Measurements from ENCODE around the gene NBL1. TPM values are rescaled to one million over a fixed set of nuclear protein-coding genes. Genes with fewer than 3 reads are reported as not detected.

Gene NBL1
- total and polyA plus RNA-seq, 10 of the 15 experiments (the other 5 are each of a cell fraction or from before 2014, with no cell fraction given) = 0.13 to 2.4 (median 0.81) TPM; not detected in 1

DNA sequence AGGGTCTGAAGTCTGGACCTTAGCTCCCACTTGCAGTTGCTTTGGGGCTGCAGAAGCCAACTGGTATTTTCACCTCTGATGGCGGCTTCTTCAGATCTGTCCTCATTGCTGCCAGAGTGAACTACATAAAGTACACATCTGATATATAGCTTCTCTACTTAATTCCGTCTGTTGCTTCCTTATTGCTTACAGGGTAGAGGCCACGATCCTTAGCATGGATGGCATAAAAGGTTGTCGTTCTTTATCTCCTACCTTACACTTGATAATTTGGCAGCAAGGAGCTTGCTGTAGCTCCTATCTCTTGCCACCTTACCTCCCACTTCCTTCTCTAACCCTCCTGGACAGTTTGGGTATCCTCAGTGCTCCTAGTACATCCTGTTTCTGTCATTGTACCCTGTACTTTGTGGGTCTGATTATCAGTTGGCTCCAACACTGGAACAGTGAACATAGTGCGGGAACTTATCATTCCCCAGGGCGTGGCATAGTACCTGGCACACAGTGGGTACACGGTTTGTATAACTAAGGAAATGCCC, 30.9 kb upstream of the NBL1 start:
- Histone ChIP-seq H4K20me1 (ENCODE audit: control insufficient read depth, insufficient read depth) (no peaks in the 10 kb centered on the region), H2AFZ (ENCODE audit: control insufficient read depth, low read depth, low read length) (no peak overlapping the region), H3K27ac (ENCODE audit: control insufficient read depth, insufficient read depth) (no peak overlapping the region), H3K27me3 (replicated peaks in 1 of 2; ENCODE audit: control insufficient read depth in 2 of 2, insufficient read depth in 2 of 2, low read length in 1 of 2) (no peaks in the 10 kb centered on the region), H3K4me3 (no peak overlapping the region), H3K36me3 (ENCODE audit: control insufficient read depth in 2 of 2, insufficient read depth in 2 of 2, low read length in 1 of 2) (peaks cover 1 to 6% of the 10 kb centered on the region in 2 experiments), H3K4me1 (ENCODE audit: control insufficient read depth, insufficient read depth, low read length) (no peaks in the 10 kb centered on the region), H3K4me2 (ENCODE audit: control insufficient read depth, insufficient read depth) (no peak overlapping the region), H3K9me3 (replicated peaks; ENCODE audit: control insufficient read depth, insufficient read depth, low read length) (no peaks in the 10 kb centered on the region), H3K9ac (ENCODE audit: control insufficient read depth, insufficient read depth, low read length) (no peak overlapping the region), H3K79me2 (ENCODE audit: control insufficient read depth, insufficient read depth, low read length) (peaks cover 14% of the 10 kb centered on the region)
- POLR2A ChIA-PET = interaction anchor here (0.7 kb wide), 1 partner anchor 720 kb away, joined by 3 read pairs; no protein-coding TSS in a partner anchor
- WGBS (ENCODE audit: insufficient coverage, insufficient replicate concordance, low lambda C conversion rate, missing lambda C conversion rate) = 88% methylated on average over 7 of the region's 7 CpGs
- SMC1A ChIA-PET (ENCODE audit: uncharacterized antibody, unreplicated experiment) = interaction anchor here (1.0 kb wide), 1 partner anchor 317 kb away, joined by 4 read pairs; no protein-coding TSS in a partner anchor
- DNase-seq (ENCODE audit: low read depth, low spot score) (no peak), FAIRE-seq (no peak), ATAC-seq (no peak)
- in situ Hi-C loops (cut with MboI) (no loop called here), intact Hi-C loops (cut with micrococcal nuclease; ENCODE audit: unreplicated experiment) (no loop called here)
- RAD21 ChIA-PET (ENCODE audit: unreplicated experiment) = no interaction called here
- CTCF ChIA-PET = interaction anchor here (1.2 to 1.5 kb wide), 3 partner anchors 10 to 31 kb away, joined by 3 to 5 read pairs (median 4); no protein-coding TSS in a partner anchor
- BruUV-seq (replicated peaks) = no TSS peak
- TF ChIP-seq CHD1 (IDR thresholded peaks at IDR 0.05; ENCODE audit: low read depth, low read length) (no peak), MEF2B (IDR thresholded peaks at IDR 0.05; ENCODE audit: partially characterized antibody, poor library complexity, severe bottlenecking) (no peak), EP300 (IDR thresholded peaks at IDR 0.05; ENCODE audit: borderline replicate concordance in 1 of 2, control insufficient read depth in 1 of 2, low read depth in 2 of 2, low read length in 2 of 2) (no peak), NFIC (IDR thresholded peaks at IDR 0.05; ENCODE audit: low read depth, low read length) (no peak), ATF7 (IDR thresholded peaks at IDR 0.05; ENCODE audit: low read depth) (no peak), SUPT20H (IDR thresholded peaks at IDR 0.05; ENCODE audit: borderline replicate concordance, control insufficient read depth, low read depth, low read length) (no peak), ZNF217 (IDR thresholded peaks at IDR 0.05) (no peak), GABPA (IDR thresholded peaks at IDR 0.05; ENCODE audit: low read depth) (no peak), CBX5 (IDR thresholded peaks at IDR 0.05; ENCODE audit: low read depth) (no peak), SMAD5 (IDR thresholded peaks at IDR 0.05; ENCODE audit: low read depth) (no peak), CBX3 (IDR thresholded peaks at IDR 0.05; ENCODE audit: borderline replicate concordance, low read depth) (no peak), ESRRA (IDR thresholded peaks at IDR 0.05; ENCODE audit: low read length) (no peak)
- TF ChIP-seq, protein P1, sequence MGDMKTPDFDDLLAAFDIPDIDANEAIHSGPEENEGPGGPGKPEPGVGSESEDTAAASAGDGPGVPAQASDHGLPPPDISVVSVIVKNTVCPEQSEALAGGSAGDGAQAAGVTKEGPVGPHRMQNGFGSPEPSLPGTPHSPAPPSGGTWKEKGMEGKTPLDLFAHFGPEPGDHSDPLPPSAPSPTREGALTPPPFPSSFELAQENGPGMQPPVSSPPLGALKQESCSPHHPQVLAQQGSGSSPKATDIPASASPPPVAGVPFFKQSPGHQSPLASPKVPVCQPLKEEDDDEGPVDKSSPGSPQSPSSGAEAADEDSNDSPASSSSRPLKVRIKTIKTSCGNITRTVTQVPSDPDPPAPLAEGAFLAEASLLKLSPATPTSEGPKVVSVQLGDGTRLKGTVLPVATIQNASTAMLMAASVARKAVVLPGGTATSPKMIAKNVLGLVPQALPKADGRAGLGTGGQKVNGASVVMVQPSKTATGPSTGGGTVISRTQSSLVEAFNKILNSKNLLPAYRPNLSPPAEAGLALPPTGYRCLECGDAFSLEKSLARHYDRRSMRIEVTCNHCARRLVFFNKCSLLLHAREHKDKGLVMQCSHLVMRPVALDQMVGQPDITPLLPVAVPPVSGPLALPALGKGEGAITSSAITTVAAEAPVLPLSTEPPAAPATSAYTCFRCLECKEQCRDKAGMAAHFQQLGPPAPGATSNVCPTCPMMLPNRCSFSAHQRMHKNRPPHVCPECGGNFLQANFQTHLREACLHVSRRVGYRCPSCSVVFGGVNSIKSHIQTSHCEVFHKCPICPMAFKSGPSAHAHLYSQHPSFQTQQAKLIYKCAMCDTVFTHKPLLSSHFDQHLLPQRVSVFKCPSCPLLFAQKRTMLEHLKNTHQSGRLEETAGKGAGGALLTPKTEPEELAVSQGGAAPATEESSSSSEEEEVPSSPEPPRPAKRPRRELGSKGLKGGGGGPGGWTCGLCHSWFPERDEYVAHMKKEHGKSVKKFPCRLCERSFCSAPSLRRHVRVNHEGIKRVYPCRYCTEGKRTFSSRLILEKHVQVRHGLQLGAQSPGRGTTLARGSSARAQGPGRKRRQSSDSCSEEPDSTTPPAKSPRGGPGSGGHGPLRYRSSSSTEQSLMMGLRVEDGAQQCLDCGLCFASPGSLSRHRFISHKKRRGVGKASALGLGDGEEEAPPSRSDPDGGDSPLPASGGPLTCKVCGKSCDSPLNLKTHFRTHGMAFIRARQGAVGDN (IDR thresholded peaks at IDR 0.05) = no peak
- TF ChIP-seq, protein P2, sequence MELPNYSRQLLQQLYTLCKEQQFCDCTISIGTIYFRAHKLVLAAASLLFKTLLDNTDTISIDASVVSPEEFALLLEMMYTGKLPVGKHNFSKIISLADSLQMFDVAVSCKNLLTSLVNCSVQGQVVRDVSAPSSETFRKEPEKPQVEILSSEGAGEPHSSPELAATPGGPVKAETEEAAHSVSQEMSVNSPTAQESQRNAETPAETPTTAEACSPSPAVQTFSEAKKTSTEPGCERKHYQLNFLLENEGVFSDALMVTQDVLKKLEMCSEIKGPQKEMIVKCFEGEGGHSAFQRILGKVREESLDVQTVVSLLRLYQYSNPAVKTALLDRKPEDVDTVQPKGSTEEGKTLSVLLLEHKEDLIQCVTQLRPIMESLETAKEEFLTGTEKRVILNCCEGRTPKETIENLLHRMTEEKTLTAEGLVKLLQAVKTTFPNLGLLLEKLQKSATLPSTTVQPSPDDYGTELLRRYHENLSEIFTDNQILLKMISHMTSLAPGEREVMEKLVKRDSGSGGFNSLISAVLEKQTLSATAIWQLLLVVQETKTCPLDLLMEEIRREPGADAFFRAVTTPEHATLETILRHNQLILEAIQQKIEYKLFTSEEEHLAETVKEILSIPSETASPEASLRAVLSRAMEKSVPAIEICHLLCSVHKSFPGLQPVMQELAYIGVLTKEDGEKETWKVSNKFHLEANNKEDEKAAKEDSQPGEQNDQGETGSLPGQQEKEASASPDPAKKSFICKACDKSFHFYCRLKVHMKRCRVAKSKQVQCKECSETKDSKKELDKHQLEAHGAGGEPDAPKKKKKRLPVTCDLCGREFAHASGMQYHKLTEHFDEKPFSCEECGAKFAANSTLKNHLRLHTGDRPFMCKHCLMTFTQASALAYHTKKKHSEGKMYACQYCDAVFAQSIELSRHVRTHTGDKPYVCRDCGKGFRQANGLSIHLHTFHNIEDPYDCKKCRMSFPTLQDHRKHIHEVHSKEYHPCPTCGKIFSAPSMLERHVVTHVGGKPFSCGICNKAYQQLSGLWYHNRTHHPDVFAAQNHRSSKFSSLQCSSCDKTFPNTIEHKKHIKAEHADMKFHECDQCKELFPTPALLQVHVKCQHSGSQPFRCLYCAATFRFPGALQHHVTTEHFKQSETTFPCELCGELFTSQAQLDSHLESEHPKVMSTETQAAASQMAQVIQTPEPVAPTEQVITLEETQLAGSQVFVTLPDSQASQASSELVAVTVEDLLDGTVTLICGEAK (IDR thresholded peaks at IDR 0.05; ENCODE audit: borderline replicate concordance) = no peak
- TF ChIP-seq, protein P3, sequence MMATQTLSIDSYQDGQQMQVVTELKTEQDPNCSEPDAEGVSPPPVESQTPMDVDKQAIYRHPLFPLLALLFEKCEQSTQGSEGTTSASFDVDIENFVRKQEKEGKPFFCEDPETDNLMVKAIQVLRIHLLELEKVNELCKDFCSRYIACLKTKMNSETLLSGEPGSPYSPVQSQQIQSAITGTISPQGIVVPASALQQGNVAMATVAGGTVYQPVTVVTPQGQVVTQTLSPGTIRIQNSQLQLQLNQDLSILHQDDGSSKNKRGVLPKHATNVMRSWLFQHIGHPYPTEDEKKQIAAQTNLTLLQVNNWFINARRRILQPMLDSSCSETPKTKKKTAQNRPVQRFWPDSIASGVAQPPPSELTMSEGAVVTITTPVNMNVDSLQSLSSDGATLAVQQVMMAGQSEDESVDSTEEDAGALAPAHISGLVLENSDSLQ (IDR thresholded peaks at IDR 0.05) = no peak

Measured in GM12878 (cell line).